GM21360 (cell line): Measurements from ENCODE around the gene NHSL2.
"Not testable (repeated sequence)": the region's sequence is repeated elsewhere in the genome, so short reads cannot be mapped to it uniquely, and the experiment has no call there.

Experiments used
- ATAC-seq: cut with Tn5 transposase; IDR thresholded peaks from one replicate; pipeline ENCODE4 v1.9.1; 2021; ENCODE audit warnings: mild to moderate bottlenecking, moderate library complexity; ENCODE audit not compliant: unreplicated experiment

The NHSL2 gene

DNA sequence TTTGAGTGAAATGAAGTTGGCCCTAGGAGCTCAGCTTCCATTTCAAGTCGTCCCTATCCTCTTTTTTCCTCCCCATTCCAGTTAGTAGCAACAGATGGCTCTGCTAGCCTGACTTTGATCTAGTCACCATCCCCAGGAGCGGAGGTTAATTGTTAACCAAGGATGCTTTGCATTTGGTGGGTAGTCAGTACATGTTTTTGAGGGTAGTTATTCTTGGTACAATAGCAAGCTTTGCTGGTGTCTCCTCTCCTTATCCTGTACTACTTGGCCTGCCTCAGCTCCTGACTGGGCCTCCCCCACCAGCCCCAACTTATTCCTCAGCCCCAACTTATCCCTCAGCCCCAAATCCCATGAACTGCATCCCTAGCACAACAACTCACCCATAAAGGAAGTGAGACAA lies 235.9 kb downstream of the NHSL2 start:
- ATAC-seq = no peak

GRCh38 chrX:72158773-72159172 lies 248.1 kb downstream of the NHSL2 start:
- ATAC-seq = no peak

- no peak for ATAC-seq
Observed at GRCh38 chrX:72159769-72160168, 249.1 kb downstream of the NHSL2 start.

- no peak for ATAC-seq
Observed at GRCh38 chrX:72165551-72165950, 254.9 kb downstream of the NHSL2 start.

- no peak for ATAC-seq
Observed at GRCh38 chrX:72169008-72169728, 258.5 kb downstream of the NHSL2 start.

- ATAC-seq = not testable (repeated sequence)
Observed at GRCh38 chrX:72176289-72176688, 265.6 kb downstream of the NHSL2 start.

- no peak for ATAC-seq
Observed at GRCh38 chrX:72176981-72177380, 266.3 kb downstream of the NHSL2 start.

GRCh38 chrX:72180539-72180938 lies 269.9 kb downstream of the NHSL2 start:
- no peak for ATAC-seq

DNA sequence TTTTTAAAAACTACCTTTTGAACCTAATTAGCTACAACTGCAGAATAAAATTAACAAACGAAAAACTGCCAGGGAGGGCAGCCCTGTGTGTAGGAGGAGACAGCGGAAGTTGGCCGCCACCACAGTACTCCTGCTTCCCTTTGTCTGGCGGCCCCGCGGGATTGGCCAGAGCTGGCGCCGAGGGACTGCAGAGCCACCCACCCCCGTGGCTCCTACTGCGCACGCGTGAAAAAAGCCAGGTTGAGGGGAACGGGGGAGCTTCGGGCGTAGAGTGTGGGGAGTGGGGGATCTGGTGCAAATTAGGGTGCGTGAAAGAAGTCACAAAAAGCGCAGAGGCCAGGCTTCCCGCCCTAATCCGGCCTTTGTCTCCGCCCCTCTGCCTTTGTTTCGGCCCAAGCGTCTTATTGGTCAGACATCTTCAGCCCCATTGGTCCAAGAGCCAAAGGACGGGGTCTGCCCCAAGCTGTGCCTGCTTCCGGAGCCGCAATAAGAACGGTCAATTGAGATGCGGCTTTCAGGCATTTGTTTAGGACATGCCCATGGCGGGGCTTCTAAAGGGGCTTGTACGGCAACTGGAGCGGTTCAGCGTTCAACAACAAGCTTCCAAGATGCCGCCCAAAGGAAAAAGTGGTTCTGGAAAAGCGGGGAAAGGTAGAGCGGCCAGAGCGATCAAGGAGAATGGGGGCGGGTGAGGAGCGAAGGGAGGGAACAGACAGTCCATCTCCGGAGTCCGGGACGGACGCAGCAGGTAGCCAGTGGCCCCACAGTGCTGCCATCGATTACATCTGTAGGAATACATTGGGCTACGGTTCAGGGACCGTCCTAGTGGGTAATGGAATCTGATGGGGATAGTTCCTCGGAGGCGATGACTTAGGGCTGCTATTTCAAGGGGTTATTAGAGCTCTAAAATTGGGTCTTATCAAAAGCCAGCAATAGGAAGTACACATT lies 270.8 kb downstream of the NHSL2 start, which contains the start of gene PIN4:
PIN4 (plus strand) TSS at position 580 of the 948 bp plus-strand sequence; CDS start at position 609, 29 bp downstream.
- peak; percentile 94 for ATAC-seq

DNA sequence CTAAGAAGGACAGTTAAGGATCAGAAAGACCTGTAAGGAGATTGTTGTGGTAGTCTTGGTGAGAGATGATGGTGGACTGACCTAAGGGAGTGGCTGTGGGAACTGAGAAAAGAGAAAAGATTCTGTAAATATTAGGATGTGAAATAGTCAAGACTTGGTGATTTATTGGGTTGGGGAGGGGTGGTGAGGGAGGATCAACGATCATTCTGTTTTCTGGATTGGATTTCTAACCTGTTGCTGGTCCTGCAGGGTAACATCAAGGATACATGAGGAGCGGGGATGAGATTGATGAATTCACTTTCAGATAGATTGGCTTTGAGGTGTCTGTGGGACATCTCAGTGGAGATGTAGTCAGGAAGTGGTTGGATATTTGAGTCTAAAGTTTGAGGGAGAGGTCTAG lies 272.3 kb downstream of the NHSL2 start:
- no peak for ATAC-seq

DNA sequence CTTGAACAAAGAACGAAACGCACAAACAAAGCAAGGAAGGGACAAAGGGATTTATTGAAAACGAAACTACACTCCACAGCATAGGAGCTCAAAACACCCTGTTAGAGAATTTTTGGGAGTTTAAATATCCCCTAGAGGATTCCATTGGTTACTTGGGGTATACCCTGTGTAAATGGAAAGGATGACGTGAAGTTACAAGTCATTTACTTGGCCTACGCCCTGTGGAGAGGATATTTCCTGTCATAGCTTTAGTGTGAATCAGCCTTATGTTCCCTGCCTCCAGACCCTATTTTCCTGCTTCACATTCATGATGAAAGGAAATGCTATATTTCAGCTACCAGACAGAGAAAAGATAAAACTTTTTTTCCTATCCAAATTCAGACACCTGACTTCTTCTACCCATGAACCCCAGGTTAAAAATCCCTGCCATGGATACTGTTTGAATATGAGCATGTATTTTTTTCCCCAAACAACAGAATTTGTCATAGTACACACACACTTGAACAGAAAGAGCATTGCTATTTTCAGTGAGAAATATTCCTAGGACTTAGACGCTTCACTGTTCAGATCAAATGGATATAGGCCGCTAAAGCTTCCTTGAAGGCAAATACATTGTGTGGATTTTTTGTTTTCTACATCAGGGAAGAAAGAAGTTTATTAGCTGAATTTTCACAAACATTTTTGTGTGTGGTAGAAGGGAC lies 291.3 kb downstream of the NHSL2 start:
- no peak for ATAC-seq
